Right lobe of liver (tissue), 6 donors: ENCODE measurements around the gene C10orf90. TPM values are rescaled to one million over a fixed set of nuclear protein-coding genes. Genes with fewer than 3 reads are reported as not detected.

Experiments used
- ATAC-seq, 4 donors: fragments of 200-7000 bp; cut with Tn5 transposase; one replicate each; pipeline ENCODE4 v1.9.1; 2020; ENCODE audit warnings: mild to moderate bottlenecking in 4 of 4, moderate library complexity in 4 of 4
- DNase-seq, 3 donors: peaks; one replicate each; pipeline ENCODE4 v3.0.0-alpha.2; 2020
- H3K27ac ChIP-seq, 3 donors: fragments of 200-600 bp; one replicate each; pipeline ENCODE4 v1.8.0; 2022
- H3K27me3 ChIP-seq, 2 donors: fragments of 200-600 bp; one replicate each; pipeline ENCODE4 v1.8.0; 2022
- H3K36me3 ChIP-seq, 4 donors: fragments of 200-600 bp; sonication (generic) in 1 of 4; one replicate each; pipeline versions ENCODE4 v1.5.1 to v1.8.0; 2017 to 2022; ENCODE audit warnings: control low read depth in 1 of 4
- H3K4me1 ChIP-seq, 4 donors: fragments of 200-600 bp; sonication (generic) in 1 of 4; one replicate each; pipeline versions ENCODE4 v1.5.1 to v1.8.0; 2017 to 2022; ENCODE audit warnings: control low read depth in 1 of 4
- H3K4me3 ChIP-seq, 3 donors: fragments of 200-600 bp; one replicate each; pipeline ENCODE4 v1.8.0; 2022
- H3K9me3 ChIP-seq, 4 donors: fragments of 200-600 bp; sonication (generic) in 1 of 4; one replicate each; pipeline versions ENCODE4 v1.5.1 to v1.8.0; 2017 to 2022; ENCODE audit warnings: control low read depth in 1 of 4
- CTCF ChIP-seq, 4 donors: fragments of 200-600 bp in 3 of 4; fragments of 450-650 bp in 1 of 4; IDR thresholded peaks; one replicate each; pipeline versions ENCODE4 v1.5.1 to v1.8.0; 2016 to 2022; ENCODE audit warnings: antibody characterized with exemption in 4 of 4, mild to moderate bottlenecking in 2 of 4
- POLR2A ChIP-seq: fragments of 450-650 bp; IDR thresholded peaks from one replicate; pipeline ENCODE4 v1.6.1; 2017; ENCODE audit warnings: antibody characterized with exemption, mild to moderate bottlenecking
- WGBS: methylation state at CpG from one replicate; pipeline ENCODE4 v1.1.6; 2018; ENCODE audit warnings: low coverage, low lambda C conversion rate; ENCODE audit not compliant: insufficient coverage; ENCODE audit errors: missing lambda C conversion rate; 5-methylcytosine and 5-hydroxymethylcytosine counted together
- intact Hi-C, 2 donors: fragments of 100-400 bp; cut with DNase I; formaldehyde crosslinking; loops; one replicate each; pipeline versions ENCODE4 v1.11.2 to v1.14.1; 2022
- total RNA-seq, 6 experiments: library from RNA; depleted of rRNA in 2 of 6; stranded (reverse); fragments of >200 nt in 2 of 6; fragmentation: NEBNext Ultra II Directional in 3 of 6; extraction: Animal tissue kit (Norgen Biotek cat#: 25700) in 3 of 6; gene quantifications; one replicate each; pipeline versions ENCODE4 v1.1.0 to v1.2.4, GENCODE V29; 2016 to 2023
- donor health status: DM: no; HTN: yes; CAD: no.
- donor health status: DM: no; HTN: no; CAD: no.
- donor health status: DM: no; HTN: no; CAD: no.
- donor health status: DM: no; HTN: yes; CAD: no.
- donor health status: DM: no; HTN: yes; CAD: no.

The C10orf90 gene
- total RNA-seq, 6 experiments from 2014 or later = 0.22 to 0.43 TPM; not detected in 4

- DNase-seq (no peak), ATAC-seq (no peak)
- no peaks in the 10 kb centered on the region for H3K9me3 ChIP-seq
- H3K4me1 ChIP-seq = no peaks in the 10 kb centered on the region
- H3K4me3 ChIP-seq = no peak overlapping the region
- no peak for TF ChIP-seq CTCF (IDR thresholded peaks at IDR 0.05)
- no peak for TF ChIP-seq POLR2A
- WGBS = no CpG with 5 or more reads among the region's 4 CpGs
- H3K27me3 ChIP-seq = no peaks in the 10 kb centered on the region
- H3K27ac ChIP-seq = no peak overlapping the region
- no peaks in the 10 kb centered on the region for H3K36me3 ChIP-seq
- intact Hi-C loops = no loop called here
These were observed 82.5 kb downstream of the C10orf90 start for GRCh38 chr10:126588024-126588423.

GRCh38 chr10:126586878-126587277, 83.6 kb downstream of the C10orf90 start:
- Histone ChIP-seq H3K27me3 (no peaks in the 10 kb centered on the region), H3K4me1 (no peaks in the 10 kb centered on the region), H3K9me3 (no peaks in the 10 kb centered on the region), H3K4me3 (no peak overlapping the region), H3K27ac (no peak overlapping the region), H3K36me3 (no peaks in the 10 kb centered on the region)
- ATAC-seq (no peak), DNase-seq (no peak)
- 40% methylated on average over 4 of the region's 5 CpGs for WGBS
- TF ChIP-seq POLR2A (no peak), CTCF (IDR thresholded peaks at IDR 0.05) (no peak)
- intact Hi-C loops = no loop called here

GRCh38 chr10:126586128-126586527, 84.4 kb downstream of the C10orf90 start:
- intact Hi-C loops = no loop called here
- H3K27ac ChIP-seq = no peak overlapping the region
- H3K4me1 ChIP-seq = no peaks in the 10 kb centered on the region
- H3K36me3 ChIP-seq = no peaks in the 10 kb centered on the region
- no peaks in the 10 kb centered on the region for H3K9me3 ChIP-seq
- H3K4me3 ChIP-seq = no peak overlapping the region
- no peak for DNase-seq
- WGBS = 46% methylated on average over 9 of the region's 14 CpGs
- H3K27me3 ChIP-seq = no peaks in the 10 kb centered on the region
- TF ChIP-seq CTCF (IDR thresholded peaks at IDR 0.05) (no peak), POLR2A (no peak)
- no peak for ATAC-seq

- TF ChIP-seq POLR2A (no peak), CTCF (IDR thresholded peaks at IDR 0.05) (no peak)
- ATAC-seq = no peak
- intact Hi-C loops = no loop called here
- Histone ChIP-seq H3K4me1 (no peaks in the 10 kb centered on the region), H3K9me3 (no peaks in the 10 kb centered on the region), H3K27ac (no peak overlapping the region), H3K36me3 (no peaks in the 10 kb centered on the region), H3K4me3 (no peak overlapping the region), H3K27me3 (no peaks in the 10 kb centered on the region)
- DNase-seq = no peak
- WGBS = 50% methylated on average over 6 of the region's 6 CpGs
These were observed 85.1 kb downstream of the C10orf90 start for GRCh38 chr10:126585249-126586017.
